DND-41 (cell line): ENCODE results near the gene DHFR2.

Source experiments
- EZH2 ChIP-seq: IDR thresholded peaks from 3 replicates; pipeline ENCODE4 v1.6.1; 2012; ENCODE audit warnings: borderline replicate concordance, low read depth, mild to moderate bottlenecking, moderate library complexity, low read length, inconsistent platforms; ENCODE audit not compliant: severe bottlenecking
- TF ChIP-seq, protein P1 (sequence below): IDR thresholded peaks from 2 replicates; pipeline ENCODE4 v1.5.1; 2012; ENCODE audit warnings: borderline replicate concordance, low read length, moderate library complexity, mild to moderate bottlenecking; ENCODE audit not compliant: poor library complexity, severe bottlenecking; ENCODE audit errors: extremely low read depth

DNA sequence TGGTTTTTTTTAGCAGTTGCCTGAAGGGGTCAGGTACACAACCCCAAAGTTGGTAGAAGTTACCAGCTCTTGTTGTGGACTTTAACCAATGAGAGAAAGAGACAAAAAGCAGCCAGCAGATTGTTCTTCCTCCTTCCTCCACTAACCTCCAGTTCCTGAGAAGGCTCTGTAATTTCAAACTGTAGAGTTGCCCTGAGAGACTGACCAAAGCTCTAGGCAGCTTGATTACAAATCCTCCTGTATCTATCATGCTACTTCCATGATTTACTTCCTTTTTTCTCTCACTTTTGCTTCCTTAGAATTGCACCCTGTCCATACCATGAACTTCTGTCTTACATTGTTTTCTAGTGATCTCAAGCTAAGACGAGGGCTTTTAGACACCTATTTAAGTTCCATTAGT lies 29.4 kb upstream of the DHFR2 start:
- TF ChIP-seq, protein P1, sequence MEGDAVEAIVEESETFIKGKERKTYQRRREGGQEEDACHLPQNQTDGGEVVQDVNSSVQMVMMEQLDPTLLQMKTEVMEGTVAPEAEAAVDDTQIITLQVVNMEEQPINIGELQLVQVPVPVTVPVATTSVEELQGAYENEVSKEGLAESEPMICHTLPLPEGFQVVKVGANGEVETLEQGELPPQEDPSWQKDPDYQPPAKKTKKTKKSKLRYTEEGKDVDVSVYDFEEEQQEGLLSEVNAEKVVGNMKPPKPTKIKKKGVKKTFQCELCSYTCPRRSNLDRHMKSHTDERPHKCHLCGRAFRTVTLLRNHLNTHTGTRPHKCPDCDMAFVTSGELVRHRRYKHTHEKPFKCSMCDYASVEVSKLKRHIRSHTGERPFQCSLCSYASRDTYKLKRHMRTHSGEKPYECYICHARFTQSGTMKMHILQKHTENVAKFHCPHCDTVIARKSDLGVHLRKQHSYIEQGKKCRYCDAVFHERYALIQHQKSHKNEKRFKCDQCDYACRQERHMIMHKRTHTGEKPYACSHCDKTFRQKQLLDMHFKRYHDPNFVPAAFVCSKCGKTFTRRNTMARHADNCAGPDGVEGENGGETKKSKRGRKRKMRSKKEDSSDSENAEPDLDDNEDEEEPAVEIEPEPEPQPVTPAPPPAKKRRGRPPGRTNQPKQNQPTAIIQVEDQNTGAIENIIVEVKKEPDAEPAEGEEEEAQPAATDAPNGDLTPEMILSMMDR, result no peak
- TF ChIP-seq EZH2, result no peak
